SK-N-SH treated with all-trans-retinoic acid at 6 μM for 48 hours (cell line): ENCODE data around the gene HIVEP3.

ENCODE experiments used
- RARB ChIP-seq: fragments of 250-450 bp; sonication (Bioruptor Pico); IDR thresholded peaks from 2 replicates; pipeline ENCODE4 v1.8.0; 2021; ENCODE audit warnings: mild to moderate bottlenecking, moderate library complexity
- SNAI2 ChIP-seq: fragments of 250-450 bp; sonication (Bioruptor Pico); IDR thresholded peaks from 2 replicates; pipeline ENCODE4 v1.5.0; 2020; ENCODE audit warnings: mild to moderate bottlenecking, moderate library complexity
- TOX ChIP-seq: fragments of 250-450 bp; sonication (Bioruptor Pico); IDR thresholded peaks from 2 replicates; pipeline ENCODE4 v1.8.0; 2021; ENCODE audit warnings: mild to moderate bottlenecking, moderate library complexity, borderline replicate concordance
- ZFP30 ChIP-seq: fragments of 450-650 bp; formaldehyde crosslinking; IDR thresholded peaks from 2 replicates; pipeline ENCODE4 v1.5.0; 2022; ENCODE audit warnings: mild to moderate bottlenecking, moderate library complexity
- TF ChIP-seq, protein P1 (sequence below): fragments of 250-450 bp; sonication (Bioruptor Pico); IDR thresholded peaks from 2 replicates; pipeline ENCODE4 v1.8.0; 2021; ENCODE audit warnings: low read depth, mild to moderate bottlenecking, moderate library complexity, borderline replicate concordance

DNA sequence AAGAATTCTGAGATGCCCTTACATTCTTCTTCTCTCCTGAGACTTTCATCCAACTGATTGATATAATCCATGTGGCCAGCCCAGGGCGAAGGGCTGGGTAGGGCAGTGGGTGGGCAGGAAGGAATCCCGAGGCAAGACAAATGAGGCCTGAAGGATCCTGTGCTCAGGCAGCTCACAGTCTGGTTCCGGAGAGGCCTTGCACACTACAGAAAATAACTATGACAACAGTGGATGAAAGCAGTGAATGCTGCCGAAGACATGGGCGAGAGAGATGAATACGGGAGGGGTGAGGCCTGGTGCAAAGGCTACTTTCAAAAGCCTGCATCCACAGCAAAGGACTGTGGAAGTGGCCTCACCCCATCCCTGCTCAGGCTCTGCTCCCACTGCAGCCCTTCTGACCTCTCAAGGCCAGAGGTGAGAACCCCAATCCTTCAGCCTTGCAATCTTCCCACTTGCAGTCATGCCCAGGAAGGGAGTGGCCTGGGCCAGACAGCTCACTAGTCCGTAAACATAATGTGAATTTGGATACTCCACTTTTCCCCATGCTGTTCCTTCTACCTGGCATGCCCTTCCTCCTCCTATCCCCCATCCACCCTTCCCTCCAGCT is 250.6 kb downstream of the HIVEP3 start:
- no peak for TF ChIP-seq TOX (CRISPR knock-in tag)
- TF ChIP-seq RARB (CRISPR knock-in tag) = no peak
- TF ChIP-seq, protein P1, sequence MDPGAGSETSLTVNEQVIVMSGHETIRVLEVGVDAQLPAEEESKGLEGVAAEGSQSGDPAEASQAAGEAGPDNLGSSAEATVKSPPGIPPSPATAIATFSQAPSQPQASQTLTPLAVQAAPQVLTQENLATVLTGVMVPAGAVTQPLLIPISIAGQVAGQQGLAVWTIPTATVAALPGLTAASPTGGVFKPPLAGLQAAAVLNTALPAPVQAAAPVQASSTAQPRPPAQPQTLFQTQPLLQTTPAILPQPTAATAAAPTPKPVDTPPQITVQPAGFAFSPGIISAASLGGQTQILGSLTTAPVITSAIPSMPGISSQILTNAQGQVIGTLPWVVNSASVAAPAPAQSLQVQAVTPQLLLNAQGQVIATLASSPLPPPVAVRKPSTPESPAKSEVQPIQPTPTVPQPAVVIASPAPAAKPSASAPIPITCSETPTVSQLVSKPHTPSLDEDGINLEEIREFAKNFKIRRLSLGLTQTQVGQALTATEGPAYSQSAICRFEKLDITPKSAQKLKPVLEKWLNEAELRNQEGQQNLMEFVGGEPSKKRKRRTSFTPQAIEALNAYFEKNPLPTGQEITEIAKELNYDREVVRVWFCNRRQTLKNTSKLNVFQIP (CRISPR knock-in tag) = no peak
- TF ChIP-seq SNAI2 (CRISPR knock-in tag) = no peak
- TF ChIP-seq ZFP30 = no peak
